ENCODE data around the gene THEM4.
A peak's percentile ranks its signal among the peaks of the same experiment; 100 is the strongest.
"Not testable (repeated sequence)": the region's sequence is repeated elsewhere in the genome, so short reads cannot be mapped to it uniquely, and the experiment has no call there.

Gene THEM4

DNA sequence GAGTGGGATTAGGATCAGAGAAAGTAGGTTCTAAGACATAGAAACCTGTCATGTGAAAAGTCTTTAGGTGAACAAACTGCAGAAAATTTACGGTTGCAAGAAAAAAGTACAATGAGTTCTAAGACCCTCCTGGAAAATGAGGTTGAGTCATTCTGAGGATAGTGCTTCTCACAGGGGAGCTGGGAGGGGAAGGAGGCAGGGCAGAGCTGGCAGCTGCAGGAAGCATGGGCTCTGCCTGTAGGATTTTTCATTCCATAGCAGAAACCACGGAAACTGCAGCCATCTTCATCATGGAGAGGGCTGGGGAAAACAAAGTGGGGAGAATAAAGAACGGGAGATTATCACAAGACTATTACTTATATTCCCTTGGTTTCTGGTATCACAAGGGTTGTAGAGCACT lies 25.8 kb upstream of the THEM4 start:
- FAIRE-seq = no peak
- no peak for DNase-seq (ENCODE audit: low spot score)

DNA sequence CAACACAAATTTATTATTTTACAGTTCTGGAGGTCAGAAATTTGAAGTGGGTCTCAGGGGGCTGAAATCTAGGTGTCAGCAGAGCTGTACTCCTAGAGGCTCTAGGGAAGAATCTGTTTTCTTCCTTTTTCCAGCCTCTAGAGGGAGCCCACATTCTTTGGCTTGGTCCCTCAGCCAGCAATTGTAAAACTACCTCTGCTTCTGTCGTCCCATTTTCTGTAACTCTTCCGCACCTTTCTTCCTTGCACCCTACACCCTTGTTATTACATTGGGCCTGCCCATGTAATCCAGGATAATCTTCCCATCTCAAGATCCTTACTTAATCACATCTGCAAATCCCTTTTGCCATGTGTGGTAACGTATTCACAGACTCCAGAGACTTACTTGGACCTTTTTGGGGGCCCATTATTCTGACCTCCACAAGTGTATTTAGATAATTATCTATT lies 24.8 kb upstream of the THEM4 start:
- FAIRE-seq (no peak), DNase-seq (ENCODE audit: low spot score) (peak; percentile 60)

DNA sequence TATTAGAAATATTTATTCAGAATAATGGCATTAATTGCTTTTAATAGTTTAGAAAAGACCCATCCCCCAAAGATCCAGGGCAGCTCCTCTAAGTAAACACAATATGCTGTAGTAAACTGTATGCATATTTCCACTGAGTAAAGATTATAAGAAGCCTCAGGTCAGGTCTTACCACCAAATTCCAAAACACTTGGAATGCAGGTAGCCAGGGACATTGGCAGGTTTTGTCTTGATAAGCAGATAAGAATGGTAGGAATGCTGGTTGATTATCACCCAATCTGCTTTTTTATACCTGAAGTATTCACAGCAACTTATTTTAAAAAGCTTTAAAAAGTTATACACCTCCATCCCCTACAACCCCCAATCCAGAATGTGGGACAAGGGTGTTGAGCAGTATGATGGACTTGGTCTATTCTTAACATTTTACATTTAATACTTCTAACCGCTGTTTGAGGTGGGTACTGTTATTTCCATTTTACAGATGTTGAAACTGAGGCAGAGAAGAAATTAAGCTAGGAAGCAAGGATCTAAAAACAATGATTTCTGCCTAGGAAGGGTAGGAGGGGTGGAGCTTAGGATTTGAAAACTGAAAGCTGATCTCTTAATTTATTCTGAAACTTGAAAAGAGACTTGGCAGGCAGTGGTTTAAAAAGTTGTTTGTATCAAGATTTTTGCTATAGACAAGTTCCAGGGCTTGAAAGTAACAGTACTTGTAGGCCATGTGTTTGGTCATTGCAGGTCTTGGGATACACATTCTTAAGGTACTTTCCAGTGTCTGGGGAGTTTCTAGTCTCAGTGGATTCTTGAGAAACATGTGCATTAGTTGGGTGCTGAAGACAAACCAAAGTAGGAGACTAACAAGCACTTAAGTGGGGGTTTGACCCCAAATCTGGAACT lies 15.6 kb upstream of the THEM4 start:
- DNase-seq (ENCODE audit: low spot score) (no peak), FAIRE-seq (no peak)

DNA sequence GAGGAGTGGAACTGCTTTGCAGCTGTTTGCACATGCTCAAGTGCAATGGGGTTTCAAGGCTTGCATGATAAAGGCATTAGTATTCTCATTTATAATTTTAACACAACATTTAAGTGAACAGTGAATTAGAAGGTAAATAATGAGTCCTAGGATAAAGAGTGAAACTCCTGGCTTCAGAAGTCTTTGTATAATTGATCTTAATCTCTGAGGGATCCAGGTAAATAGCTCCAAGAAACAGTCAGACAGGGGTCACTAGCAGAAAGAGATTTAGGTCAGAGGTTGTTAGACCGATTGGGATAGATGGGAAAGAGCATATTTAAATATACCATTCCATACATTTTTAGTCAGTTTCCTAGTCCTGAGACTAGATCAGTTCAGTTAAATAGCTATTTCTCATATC lies 14.1 kb upstream of the THEM4 start:
- FAIRE-seq = no peak

DNA sequence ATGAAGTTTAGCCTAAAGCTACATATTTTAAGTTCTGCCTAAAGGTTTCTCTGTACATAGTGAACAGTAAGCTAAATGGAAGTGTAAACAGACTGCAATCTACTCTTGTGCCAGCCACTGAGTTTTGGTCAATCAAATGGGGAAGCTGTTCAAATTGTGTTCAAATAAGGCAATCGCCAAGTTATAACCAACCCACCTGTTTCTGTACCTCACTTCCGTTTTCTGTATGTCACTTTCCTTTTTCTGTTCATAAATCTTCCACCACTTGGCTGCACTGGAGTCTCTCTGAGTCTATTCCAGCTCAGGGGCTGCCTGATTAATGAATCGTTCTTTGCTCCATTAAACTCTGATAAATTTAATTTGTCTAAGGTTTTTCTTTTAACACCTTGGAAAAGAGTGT lies 10.8 kb upstream of the THEM4 start:
- no peak for DNase-seq (ENCODE audit: low spot score)
- FAIRE-seq = no peak

More for the DNA sequence above, 14.1 kb upstream of the THEM4 start:
- DNase-seq (ENCODE audit: low spot score) = no peak

DNA sequence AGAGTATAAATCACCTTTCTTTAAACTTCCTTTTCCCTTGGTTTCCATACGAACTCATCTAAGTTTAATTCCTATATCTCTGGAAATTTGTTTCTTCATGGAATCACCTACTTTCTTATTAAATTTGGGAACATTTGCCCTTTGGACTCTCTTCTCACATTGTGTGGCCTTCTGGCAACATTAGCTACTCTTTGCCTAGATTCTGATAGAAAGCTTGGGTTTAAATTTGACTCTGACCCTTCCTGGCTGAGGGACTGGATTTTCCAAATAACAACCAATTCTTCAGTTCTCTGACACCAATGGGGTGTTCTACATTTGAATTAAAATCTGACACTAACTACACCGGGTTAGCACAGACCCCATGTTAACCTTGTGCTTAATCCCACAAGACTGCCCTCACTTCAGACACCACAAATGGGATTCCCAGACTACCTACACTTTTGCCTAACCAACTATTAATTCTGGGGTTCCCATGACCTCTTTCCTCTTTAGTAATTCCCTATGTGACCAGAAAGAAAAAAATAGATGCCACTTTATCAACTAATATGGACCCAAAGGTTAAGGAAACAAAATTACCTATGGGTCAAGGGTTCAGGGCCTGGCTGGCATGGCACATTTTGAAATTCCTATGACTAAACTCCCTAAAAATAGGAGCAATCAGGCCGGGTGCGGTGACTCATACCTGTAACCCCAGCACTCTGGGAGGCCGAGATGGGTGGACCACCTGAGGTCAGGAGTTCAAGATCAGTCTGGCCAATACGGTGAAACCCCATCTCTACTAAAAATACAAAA lies 9.7 kb upstream of the THEM4 start:
- FAIRE-seq (no peak), DNase-seq (ENCODE audit: low spot score) (no peak)

DNA sequence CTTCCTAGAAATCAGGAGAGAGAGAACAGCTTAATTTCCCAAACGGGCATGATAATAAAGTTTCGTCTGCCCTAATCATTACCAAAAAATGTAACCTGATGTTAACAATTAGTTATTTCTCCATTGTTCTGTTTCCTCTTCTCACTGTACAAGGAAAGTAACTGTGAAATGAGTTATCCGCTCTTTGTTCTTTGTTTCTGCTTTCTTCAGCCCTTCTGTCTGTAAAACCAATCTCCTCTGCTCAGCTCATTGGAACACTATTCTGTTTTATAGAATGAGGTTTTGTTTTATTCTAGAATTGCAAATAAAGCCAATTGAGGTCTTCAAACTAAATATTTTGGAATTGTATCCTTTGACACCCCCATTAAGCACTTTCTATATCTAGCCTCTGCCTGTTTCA lies 8.8 kb upstream of the THEM4 start:
- DNase-seq (ENCODE audit: low spot score) = no peak
- no peak for FAIRE-seq

DNA sequence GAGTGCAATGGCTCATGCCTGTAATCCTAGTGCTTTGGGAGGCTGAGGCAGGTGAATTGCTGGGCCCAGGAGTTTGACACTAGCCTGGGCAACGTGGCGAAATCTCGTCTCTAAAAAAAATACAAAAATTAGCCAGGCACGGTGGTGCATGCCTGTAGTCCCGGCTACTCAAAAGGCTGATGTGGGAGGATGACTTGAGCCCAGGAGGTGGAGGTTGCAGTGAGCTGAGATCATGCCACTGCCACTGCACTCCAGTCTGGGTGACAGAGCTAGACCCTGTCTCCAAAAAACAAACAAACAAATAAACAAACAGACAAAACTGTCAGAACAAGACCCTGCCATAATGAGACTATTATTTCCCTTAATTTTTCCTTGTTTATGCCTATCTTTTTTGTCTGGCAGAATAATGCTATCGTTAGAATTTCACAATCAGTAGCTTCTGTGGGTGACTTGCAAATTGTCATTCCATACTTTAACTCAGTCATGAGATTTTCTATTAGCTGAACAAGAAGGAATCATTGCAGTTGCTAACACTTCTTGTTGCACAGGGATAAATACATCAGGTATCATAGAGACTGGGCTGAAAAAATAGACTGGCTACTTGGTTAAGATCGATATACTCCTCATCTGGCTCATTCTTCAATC lies 7.5 kb upstream of the THEM4 start:
- no peak for FAIRE-seq
- DNase-seq (ENCODE audit: low spot score) = no peak

DNA sequence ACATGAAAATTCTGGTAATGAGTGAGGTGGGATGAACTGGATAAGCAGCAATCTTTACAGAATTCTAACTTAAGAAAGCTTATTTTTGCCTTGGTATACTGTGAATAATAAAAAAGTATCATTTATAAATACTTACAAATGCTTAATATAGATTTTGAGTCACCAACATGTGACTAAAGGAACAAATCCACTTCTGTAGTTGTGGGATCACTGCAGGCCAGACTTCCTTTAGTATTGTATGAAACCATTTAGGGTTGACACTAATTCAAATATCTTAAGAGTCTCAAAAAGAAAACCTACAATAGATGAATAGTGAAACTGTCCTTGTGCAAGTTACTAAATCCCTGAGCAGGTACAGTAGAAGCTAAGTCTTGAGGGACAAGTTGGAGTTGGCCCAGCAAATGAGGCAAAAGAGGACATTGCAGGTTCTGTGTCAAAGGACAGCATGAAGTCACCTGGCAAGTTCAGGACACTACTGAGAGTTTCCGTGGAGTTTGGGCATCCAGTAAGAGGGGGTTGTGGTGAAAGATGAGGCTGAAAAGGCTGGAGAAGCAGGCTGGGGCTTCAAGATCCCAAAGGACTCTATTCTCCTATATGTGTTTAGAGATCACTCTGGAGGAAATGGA lies 5.9 kb upstream of the THEM4 start:
- no peak for FAIRE-seq
- DNase-seq (ENCODE audit: low spot score) = no peak

DNA sequence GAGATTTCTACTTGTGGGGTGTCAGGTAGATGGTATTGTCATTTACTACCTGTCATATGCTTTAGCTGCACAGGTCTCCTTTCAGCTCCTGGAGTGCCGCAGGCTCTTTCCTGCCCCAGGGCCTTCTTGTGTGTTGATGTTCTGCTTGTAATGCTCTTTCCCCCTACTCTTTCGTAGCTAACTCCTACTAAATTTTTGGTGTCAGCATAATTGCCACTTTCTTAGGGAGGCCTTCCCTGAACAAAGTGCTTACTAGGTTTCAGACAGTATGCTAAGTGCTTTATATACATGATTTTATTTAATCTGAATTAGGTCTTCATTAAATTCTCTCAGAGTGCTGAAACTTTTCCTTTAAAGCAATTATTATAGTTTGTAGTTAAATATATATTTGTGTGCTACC lies 4.8 kb upstream of the THEM4 start:
- no peak for FAIRE-seq

DNA sequence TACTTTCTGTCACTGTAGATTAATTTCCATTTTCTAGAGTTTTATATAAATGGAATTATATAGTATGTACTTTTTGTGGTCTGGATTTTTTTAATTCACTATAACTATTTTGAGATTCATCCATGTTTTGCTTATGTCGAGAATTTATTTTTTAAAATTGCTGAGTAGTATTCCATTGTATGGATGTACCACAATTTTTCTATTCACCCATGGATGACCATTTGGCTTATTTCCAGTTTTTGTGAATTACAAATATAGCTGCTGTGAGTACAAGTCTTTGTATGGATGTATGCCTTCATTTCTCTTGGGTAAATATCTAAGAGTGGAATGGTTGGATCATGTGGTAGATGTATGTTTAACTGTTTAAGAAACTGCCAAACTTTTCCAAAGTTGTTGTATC lies 3.7 kb upstream of the THEM4 start:
- FAIRE-seq (no peak), DNase-seq (ENCODE audit: low spot score) (no peak)

More for the DNA sequence above, 4.8 kb upstream of the THEM4 start:
- no peak for DNase-seq (ENCODE audit: low spot score)

DNA sequence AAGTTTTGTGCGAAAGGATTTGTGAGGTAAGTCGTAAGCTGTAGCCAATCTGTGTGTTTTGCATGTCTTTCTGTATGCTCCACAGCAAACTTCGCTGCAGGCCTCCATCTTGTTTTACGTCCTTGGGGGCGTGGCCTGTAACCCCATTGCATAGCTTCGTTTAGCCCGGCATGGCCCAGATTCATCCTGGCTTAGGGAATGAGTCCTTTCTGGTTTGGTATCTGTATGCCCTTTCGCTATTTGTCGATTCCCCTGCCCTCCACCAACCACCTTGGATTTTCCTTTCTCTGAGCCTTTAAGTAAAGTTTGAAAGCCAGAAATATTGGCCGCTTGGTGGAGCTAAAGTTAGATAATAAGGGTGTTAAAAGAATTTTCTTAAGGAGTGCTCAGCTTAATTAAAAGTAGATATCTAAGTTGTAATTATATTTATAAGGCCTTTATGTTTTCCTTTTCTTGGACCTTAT lies 1.1 kb downstream of the THEM4 start:
- DNase-seq (ENCODE audit: low spot score) (no peak), FAIRE-seq (peak; percentile 15)

DNA sequence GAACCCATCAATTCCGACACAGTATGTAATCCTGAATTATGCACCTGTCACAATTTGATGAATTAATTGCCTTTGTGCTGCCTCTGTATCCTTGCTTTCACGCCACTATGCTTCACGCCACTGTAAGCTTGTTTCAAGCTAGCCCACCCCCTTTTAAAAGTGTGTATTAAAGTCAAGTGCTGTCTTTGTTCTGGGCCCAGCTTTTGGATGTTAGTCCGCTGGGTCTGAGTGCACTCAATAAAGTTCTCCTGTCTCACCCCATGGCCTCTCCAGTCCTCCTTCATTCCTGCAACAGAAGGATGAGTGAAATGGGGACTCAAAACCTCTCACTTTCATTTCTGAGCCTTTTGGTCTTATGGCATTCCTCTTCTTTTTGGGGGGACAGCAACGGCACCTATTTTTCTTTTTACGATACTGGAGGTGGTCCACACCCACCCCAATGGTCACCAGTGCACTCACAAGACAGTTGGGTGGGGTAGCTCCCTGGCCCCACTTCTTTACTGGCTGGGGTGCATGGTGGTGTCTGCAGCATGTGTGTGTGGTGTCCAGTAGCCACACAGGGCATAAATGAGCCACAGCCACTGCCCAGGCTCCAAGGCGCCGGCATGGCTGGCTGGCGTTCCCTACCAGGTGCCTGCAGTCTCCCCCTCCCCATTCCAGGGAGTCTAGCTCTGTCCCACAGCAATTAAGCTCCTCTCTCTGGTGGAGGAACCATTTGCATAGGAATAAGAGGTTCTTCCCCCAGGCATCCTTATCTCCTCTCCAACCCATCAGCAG lies 1.8 kb downstream of the THEM4 start:
- FAIRE-seq (no peak), DNase-seq (ENCODE audit: low spot score) (no peak)

DNA sequence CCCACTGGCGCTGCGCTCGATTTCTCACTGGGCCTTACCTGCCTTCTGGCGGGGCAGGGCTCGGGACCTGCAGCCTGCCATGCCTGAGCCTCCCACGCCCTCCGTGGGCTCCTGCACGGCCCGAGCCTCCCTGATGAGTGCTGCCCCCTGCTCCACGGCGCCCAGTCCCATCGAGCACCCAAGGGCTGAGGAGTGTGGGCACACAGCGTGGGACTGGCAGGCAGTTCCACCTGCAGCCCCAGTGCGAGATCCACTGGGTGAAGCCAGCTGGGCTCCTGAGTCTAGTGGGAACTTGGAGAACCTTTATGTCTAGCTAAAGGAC lies 3.0 kb downstream of the THEM4 start:
- FAIRE-seq; DNase-seq (ENCODE audit: low spot score): not testable (repeated sequence)

DNA sequence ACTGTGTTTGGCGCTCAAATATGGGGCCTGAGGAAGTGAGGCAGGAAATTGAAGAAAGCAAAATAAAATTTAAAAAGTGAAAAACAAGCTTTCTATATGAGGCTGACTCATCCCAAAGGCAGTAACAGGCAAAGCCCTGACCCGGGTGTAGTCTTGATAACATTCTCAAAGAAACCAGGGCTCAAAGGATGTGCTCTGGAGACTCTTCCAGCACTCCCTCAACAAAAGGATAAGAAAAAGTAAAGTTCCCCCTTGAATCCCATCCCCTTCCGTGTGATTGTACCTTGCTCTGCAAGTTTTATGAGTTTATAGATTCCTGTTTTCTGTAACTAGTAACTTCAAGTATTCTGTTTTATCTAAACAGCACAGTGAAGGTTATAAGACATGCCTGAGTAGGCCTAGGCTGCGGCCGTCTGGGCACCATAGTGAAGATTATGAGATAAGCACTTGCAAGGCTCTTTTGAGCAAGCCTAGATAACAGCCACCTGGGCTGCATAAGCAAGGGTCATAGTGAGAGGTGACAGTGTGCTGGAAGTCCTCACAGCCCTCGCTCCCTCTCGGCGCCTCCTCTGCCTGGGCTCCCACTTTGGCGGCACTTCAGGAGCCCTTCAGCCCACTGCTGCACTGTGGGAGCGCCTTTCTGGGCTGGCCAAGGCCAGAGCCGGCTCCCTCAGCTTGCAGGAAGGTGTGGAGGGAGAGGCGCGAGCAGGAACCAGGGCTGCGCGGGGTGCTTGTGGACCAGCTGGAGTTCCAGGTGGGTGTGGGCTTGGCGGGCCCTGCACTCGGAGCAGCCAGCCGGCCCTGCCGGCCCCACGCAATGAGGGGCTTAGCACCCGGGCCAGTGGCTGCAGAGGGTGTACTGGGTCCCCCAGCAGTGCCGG lies 3.6 kb downstream of the THEM4 start:
- not testable (repeated sequence) for DNase-seq (ENCODE audit: low spot score); FAIRE-seq

DNA sequence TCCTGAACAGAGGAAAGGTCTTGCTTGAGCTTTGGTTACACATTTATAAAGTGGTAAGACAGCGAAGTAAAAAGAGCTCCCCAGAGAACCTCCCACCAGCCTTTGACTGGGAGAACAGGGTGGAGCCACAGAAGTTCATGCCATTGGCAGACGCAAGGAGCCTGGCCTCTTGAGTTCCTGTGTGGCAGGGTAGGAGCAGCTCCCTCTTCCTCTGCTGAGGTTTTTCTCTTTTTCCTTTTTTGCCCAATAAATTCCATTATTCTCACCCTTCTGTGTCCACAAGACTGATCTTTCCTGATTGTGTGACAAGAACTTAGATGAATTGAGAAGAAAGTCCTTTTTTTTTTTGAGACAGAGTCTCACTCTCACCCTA lies 4.3 kb downstream of the THEM4 start:
- FAIRE-seq (no peak), DNase-seq (ENCODE audit: low spot score) (no peak)

DNA sequence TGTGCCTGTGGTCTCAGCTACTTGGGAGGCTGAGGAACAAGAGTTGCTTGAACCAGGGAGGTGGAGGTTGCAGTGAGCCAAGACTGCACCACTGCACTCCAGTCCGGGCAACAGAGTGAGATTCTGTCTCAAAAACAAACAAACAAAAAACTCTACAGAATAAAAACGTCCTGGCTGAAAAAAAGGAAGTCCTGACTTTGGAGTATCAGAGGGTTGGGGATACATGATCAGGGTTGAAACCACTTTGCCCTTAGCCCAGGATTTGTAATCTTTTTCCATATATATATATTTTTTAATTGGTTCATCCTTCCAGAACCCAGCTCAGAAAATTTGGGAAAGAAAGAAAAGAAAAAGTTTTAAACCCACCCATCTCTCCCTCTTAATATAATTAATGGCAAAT lies 6.5 kb downstream of the THEM4 start:
- no peak for DNase-seq (ENCODE audit: low spot score)
- FAIRE-seq = no peak

DNA sequence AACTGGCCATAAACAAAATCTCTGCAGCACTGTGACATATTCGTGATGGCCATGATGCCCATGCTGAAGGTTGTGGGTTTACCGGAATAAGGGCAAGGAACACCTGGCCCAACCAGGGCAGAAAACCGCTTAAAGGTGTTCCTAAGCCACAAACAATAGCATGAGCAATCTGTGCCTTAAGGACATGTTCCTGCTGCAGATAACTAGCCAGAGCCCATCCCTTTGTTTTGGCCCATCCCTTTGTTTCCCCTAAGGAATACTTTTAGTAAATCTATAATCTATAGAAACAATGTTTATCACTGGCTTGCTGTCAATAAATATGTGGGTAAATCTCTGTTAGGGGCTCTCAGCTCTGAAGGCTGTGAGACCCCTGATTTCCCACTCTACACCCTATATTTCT lies 8.5 kb downstream of the THEM4 start:
- not testable (repeated sequence) for FAIRE-seq; DNase-seq (ENCODE audit: low spot score)

DNA sequence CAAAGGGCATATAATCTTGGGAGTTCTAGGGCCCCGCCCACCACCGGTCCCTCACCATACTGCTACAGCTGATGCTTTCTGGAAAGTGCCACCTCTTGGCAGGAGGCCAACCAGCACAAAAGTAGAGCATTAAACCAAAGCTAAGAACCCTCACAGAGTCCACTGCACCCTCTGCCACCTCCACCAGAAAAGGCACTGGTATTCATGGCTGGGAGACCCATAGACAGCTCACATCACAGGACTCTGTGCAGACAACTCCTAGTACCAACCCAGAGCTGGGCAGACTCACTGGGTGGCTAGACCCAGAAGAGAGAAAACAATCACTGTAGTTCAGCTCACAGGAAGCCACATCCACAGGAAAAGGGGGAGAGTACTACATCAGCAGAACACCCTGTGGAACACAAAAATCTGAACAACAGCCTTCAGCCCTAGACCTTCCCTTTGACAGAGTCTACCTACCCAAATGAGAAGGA lies 10.8 kb downstream of the THEM4 start:
- FAIRE-seq (no peak), DNase-seq (ENCODE audit: low spot score) (no peak)

DNA sequence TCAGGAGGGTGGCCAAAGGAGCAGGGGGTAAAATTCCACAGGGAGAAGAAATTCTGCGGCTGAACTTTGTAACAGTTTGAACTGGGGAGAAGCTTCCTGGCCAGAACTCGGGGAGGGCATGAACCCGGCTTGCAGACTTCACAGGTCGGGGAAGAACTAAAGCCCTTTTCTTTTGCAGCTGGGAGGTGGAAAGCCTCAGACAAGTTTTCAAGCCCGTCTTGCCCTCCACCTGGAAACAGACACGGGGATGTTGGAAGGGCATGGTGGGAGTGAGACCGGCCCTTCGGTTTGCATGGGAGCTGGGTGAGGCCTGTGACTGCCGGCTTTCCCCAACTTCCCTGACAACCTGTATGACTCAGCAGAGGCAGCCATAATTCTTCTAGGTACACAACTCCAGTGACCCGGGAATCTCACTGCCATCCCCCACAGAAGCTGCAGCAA lies 11.3 kb downstream of the THEM4 start:
- DNase-seq (ENCODE audit: low spot score) (no peak), FAIRE-seq (no peak)

Measured in RCC 7860 (cell line).